ENCODE measurements around the gene HELLS. TPM values are rescaled to one million over a fixed set of nuclear protein-coding genes. Genes with fewer than 3 reads are reported as not detected.

The HELLS gene
- total and polyA plus RNA-seq, 2 donors (not counting 3 experiments of a cell fraction or from before 2014, with no cell fraction given), result 24.7 to 85.5 TPM

DNA sequence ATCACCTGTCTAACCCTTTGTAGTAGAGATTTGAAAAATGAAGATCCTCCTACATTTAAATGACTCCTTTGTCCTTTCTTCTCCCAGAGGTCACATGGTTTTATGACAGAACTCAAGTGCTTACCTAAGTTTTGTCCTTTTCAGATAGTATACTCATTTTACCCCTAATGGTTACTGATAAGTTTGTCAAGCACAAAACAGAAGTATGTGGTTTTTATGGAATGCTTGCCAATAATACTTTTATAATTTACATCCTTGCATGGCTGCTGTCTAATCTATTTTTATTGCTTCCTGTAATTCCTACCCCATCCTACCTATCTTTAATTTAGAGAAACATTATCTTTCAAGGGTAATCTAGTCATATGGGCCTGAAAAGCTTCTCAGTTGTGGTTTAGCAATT is 37.5 kb downstream of the HELLS start:
- ChIA-PET POLR2A (no interaction called here), CTCF (no interaction called here)
- H3K4me3 ChIP-seq (replicated peaks in 1 of 3; ENCODE audit: insufficient read depth in 1 of 3, low read depth in 1 of 3, low read length in 3 of 3), result no peak overlapping the region
- no peak overlapping the region for H2AFZ ChIP-seq (ENCODE audit: low read depth, low read length)
- no peaks in the 10 kb centered on the region for H3K9me3 ChIP-seq (replicated peaks; ENCODE audit: control insufficient read depth, insufficient read depth, low read length)
- dilution Hi-C loops (cut with MboI; ENCODE audit: extremely low pct_ligation_motif_present, low sequenced_read_pairs) (no loop called here), intact Hi-C loops (cut with micrococcal nuclease) (no loop called here)
- no peak for DNase-seq (ENCODE audit: low read depth, low spot score)
- H3K79me2 ChIP-seq (ENCODE audit: control insufficient read depth, insufficient read depth, low read length), result no peaks in the 10 kb centered on the region
- H3K4me1 ChIP-seq (ENCODE audit: control insufficient read depth, extremely low read depth, insufficient read depth, low read length), result no peaks in the 10 kb centered on the region
- FAIRE-seq, result no peak
- BruUV-seq (replicated peaks), result no TSS peak
- no peaks in the 10 kb centered on the region for H3K27me3 ChIP-seq (ENCODE audit: control insufficient read depth in 2 of 2, insufficient read depth in 2 of 2, low read length in 2 of 2)
- H4K20me1 ChIP-seq (replicated peaks; ENCODE audit: control insufficient read depth, extremely low read depth, insufficient read depth, low read length), result no peaks in the 10 kb centered on the region
- no peak overlapping the region for H3K9ac ChIP-seq (replicated peaks; ENCODE audit: extremely low read depth, insufficient read depth, low read length)
- H3K4me2 ChIP-seq (ENCODE audit: insufficient read depth, low read length), result no peak overlapping the region
- TF ChIP-seq POLR2AphosphoS5 (IDR thresholded peaks at IDR 0.05; ENCODE audit: insufficient read depth, low read depth, low read length), result no peak
- no peak for TF ChIP-seq GATA2 (IDR thresholded peaks at IDR 0.05; ENCODE audit: insufficient read depth, insufficient read length, low read depth, low read length)
- TF ChIP-seq FOS (IDR thresholded peaks at IDR 0.05; ENCODE audit: borderline replicate concordance, insufficient read depth, low read length), result no peak
- TF ChIP-seq POLR2A (IDR thresholded peaks at IDR 0.05; ENCODE audit: low read depth, low read length), result no peak
- TF ChIP-seq JUN (IDR thresholded peaks at IDR 0.05; ENCODE audit: borderline replicate concordance, insufficient read depth, insufficient read length, low read depth), result no peak
- TF ChIP-seq MYC (IDR thresholded peaks at IDR 0.05; ENCODE audit: low read depth, low read length), result no peak
- TF ChIP-seq, protein P1, sequence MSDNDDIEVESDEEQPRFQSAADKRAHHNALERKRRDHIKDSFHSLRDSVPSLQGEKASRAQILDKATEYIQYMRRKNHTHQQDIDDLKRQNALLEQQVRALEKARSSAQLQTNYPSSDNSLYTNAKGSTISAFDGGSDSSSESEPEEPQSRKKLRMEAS (IDR thresholded peaks at IDR 0.05; ENCODE audit: insufficient read depth, insufficient read length), result no peak
- TF ChIP-seq, protein P2, sequence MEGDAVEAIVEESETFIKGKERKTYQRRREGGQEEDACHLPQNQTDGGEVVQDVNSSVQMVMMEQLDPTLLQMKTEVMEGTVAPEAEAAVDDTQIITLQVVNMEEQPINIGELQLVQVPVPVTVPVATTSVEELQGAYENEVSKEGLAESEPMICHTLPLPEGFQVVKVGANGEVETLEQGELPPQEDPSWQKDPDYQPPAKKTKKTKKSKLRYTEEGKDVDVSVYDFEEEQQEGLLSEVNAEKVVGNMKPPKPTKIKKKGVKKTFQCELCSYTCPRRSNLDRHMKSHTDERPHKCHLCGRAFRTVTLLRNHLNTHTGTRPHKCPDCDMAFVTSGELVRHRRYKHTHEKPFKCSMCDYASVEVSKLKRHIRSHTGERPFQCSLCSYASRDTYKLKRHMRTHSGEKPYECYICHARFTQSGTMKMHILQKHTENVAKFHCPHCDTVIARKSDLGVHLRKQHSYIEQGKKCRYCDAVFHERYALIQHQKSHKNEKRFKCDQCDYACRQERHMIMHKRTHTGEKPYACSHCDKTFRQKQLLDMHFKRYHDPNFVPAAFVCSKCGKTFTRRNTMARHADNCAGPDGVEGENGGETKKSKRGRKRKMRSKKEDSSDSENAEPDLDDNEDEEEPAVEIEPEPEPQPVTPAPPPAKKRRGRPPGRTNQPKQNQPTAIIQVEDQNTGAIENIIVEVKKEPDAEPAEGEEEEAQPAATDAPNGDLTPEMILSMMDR (IDR thresholded peaks at IDR 0.05; ENCODE audit: extremely low read depth in 1 of 2, insufficient read depth in 1 of 2, low read depth in 1 of 2, low read length in 2 of 2), result no peak
- TF ChIP-seq EZH2 (IDR thresholded peaks at IDR 0.05; ENCODE audit: borderline replicate concordance, low read depth, low read length, severe bottlenecking), result no peak
- H3K36me3 ChIP-seq (ENCODE audit: control insufficient read depth in 2 of 2, extremely low read depth in 1 of 2, insufficient read depth in 2 of 2, low read length in 2 of 2), result peaks cover 0 to 5% of the 10 kb centered on the region in 2 experiments
- no peaks in the 10 kb centered on the region for H3K9me1 ChIP-seq (replicated peaks; ENCODE audit: control insufficient read depth, extremely low read depth, insufficient read depth, low read length)
- no peak overlapping the region for H3K27ac ChIP-seq (ENCODE audit: insufficient read depth, low read depth, low read length)

Data from endothelial cell of umbilical vein (primary cell).